Pancreas (tissue), 10 donors: ENCODE measurements around the gene C20orf96. TPM values are rescaled to one million over a fixed set of nuclear protein-coding genes. Genes with fewer than 3 reads are reported as not detected.
A peak's percentile ranks its signal among the peaks of the same experiment; 100 is the strongest.

Source experiments
- ATAC-seq, 4 donors: fragments of 200-7000 bp; cut with Tn5 transposase; one replicate each; pipeline versions ENCODE4 v1.8.0 to v1.9.1; 2020; ENCODE audit warnings: mild to moderate bottlenecking in 4 of 4, moderate library complexity in 4 of 4
- DNase-seq, 6 donors: peaks; one replicate each; pipeline ENCODE4 v3.0.0-alpha.2; 2020
- FAIRE-seq: peaks from 2 replicates; lab custom pipeline; 2012; peaks lifted over from hg19 to GRCh38; lab: Jason Lieb, UNC
- H3K27ac ChIP-seq, 4 donors: fragments of 200-600 bp; sonication (generic); 1 replicate in 3 of 4; 2 replicates in 1 of 4; pipeline versions ENCODE4 v1.5.0 to v1.8.0; 2020
- H3K27me3 ChIP-seq, 4 donors: fragments of 200-600 bp; one replicate each; pipeline ENCODE4 v1.8.0; 2021
- H3K36me3 ChIP-seq, 3 donors: fragments of 200-600 bp; sonication (generic) in 1 of 3; one replicate each; pipeline versions ENCODE4 v1.5.0 to v1.8.0; 2020 to 2021
- H3K4me1 ChIP-seq, 3 donors: fragments of 200-600 bp; one replicate each; pipeline ENCODE4 v1.8.0; 2021
- H3K4me3 ChIP-seq, 4 donors: fragments of 200-600 bp; sonication (generic) in 2 of 4; one replicate each; pipeline versions ENCODE4 v1.5.0 to v1.8.0; 2020 to 2021
- H3K9me3 ChIP-seq, 4 donors: fragments of 200-600 bp; one replicate each; pipeline ENCODE4 v1.8.0; 2021
- WGBS, 2 donors: extraction: QIAGEN DNeasy Blood & Tissue Kit; methylation state at CpG; one replicate each; pipeline ENCODE4 v1.1.7; 2013; 5-methylcytosine and 5-hydroxymethylcytosine counted together
- intact Hi-C, 3 donors: fragments of 100-400 bp; cut with DNase I; formaldehyde crosslinking; loops; one replicate each; pipeline versions ENCODE4 v1.11.1 to v1.14.2; 2022
- polyA plus RNA-seq, 2 donors: library from polyadenylated mRNA; stranded (reverse); fragments of 200-250 nt; gene quantifications; one replicate each; pipeline ENCODE4 v1.2.3, GENCODE V29; 2013
- total RNA-seq, 6 donors: library from RNA; stranded (reverse); fragmentation: NEBNext Ultra II Directional in 4 of 6; extraction: Animal tissue kit (Norgen Biotek cat#: 25700) in 4 of 6; gene quantifications; one replicate each; pipeline versions ENCODE4 v1.2.1 to v1.2.4, GENCODE V29; 2021 to 2023
- TF ChIP-seq, protein P1 (sequence below), 4 donors: fragments of 200-600 bp; sonication (generic) in 3 of 4; IDR thresholded peaks; one replicate each; pipeline versions ENCODE4 v1.5.0 to v1.8.0; 2021; ENCODE audit warnings: antibody characterized with exemption in 4 of 4
- donor health status: healthy with polysubstance abuse.
- donor health status: DM: no; HTN: no; CAD: no; lungs with moderate emphysema.
- donor health status: DM: no; HTN: no; CAD: no.
- donor health status: control.
- donor health status: control.
- donor health status: Bipolar disorder and iron deficiency.
- donor health status: DM: yes; HTN: yes; CAD: no.
- donor health status: DM: no; HTN: no; CAD: no.
- donor health status: DM: no; HTN: no; CAD: no.
- donor health status: DM: yes; HTN: yes; CAD: no.

The C20orf96 gene
- total and polyA plus RNA-seq, 8 donors, result 2.5 to 6.8 (median 4.0) TPM

DNA sequence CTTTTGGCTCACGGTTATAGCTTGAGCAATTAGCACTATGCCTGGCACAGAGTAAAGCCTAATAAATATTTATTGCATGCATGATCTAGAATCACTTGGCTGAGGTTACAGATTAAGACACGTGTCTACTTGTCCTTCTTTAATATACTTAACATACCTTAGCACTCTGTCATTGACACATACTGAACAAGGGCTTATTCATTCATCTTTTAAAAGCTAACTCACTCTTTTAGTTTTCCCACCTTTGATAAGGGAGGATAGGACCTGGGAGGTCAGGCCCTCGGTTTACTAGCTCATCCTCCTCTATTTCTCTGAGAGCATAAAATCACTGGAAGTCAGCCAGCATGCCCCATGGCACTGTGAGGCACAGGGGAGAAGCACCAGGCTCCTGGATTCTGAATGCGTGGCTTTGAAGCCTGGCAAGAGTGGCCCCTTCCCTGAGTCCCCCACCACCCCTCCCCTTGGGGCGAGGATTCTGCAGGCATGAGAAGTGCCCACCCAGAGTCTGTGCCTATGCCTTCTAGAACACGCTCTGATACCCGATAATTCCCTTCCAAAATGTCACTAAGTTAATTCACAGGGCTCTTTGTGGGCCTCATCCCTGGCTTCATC is 18.0 kb upstream of the C20orf96 start:
- Histone ChIP-seq H3K27ac (no peak overlapping the region), H3K9me3 (no peaks in the 10 kb centered on the region), H3K36me3 (no peaks in the 10 kb centered on the region), H3K4me3 (no peak overlapping the region), H3K27me3 (no peaks in the 10 kb centered on the region), H3K4me1 (peaks cover 0 to 3% (median 0%) of the 10 kb centered on the region in 3 donors)
- DNase-seq, result no peak
- intact Hi-C loops, result no loop called here
- FAIRE-seq, result no peak
- no peak for ATAC-seq
- TF ChIP-seq, protein P1, sequence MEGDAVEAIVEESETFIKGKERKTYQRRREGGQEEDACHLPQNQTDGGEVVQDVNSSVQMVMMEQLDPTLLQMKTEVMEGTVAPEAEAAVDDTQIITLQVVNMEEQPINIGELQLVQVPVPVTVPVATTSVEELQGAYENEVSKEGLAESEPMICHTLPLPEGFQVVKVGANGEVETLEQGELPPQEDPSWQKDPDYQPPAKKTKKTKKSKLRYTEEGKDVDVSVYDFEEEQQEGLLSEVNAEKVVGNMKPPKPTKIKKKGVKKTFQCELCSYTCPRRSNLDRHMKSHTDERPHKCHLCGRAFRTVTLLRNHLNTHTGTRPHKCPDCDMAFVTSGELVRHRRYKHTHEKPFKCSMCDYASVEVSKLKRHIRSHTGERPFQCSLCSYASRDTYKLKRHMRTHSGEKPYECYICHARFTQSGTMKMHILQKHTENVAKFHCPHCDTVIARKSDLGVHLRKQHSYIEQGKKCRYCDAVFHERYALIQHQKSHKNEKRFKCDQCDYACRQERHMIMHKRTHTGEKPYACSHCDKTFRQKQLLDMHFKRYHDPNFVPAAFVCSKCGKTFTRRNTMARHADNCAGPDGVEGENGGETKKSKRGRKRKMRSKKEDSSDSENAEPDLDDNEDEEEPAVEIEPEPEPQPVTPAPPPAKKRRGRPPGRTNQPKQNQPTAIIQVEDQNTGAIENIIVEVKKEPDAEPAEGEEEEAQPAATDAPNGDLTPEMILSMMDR (IDR thresholded peaks at IDR 0.05), result no peak
- 58 to 63% methylated on average over 7 of the region's 7 CpGs for WGBS, 2 donors

DNA sequence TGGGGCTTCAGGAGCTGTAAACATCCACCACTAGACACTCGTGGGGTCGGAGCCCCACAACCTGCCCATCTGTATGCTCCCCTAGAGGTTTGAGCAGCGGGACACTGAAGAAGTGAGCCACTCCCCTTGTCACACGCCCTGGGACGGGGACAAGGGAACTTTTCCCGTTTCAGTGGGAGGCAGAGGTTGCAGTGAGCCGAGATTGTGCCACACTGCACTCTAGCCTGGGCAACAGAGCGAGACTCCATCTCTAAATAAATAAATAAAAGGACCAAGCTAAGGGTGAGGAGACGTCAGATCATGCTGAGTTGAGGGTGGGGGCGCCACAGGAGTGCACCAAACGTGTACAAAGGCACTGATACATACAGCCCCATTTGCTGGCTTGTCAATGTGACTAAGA is 15.2 kb upstream of the C20orf96 start:
- no peak overlapping the region for H3K27ac ChIP-seq
- 59 to 73% methylated on average over 11 of the region's 11 CpGs for WGBS, 2 donors
- H3K4me3 ChIP-seq, result no peak overlapping the region

DNA sequence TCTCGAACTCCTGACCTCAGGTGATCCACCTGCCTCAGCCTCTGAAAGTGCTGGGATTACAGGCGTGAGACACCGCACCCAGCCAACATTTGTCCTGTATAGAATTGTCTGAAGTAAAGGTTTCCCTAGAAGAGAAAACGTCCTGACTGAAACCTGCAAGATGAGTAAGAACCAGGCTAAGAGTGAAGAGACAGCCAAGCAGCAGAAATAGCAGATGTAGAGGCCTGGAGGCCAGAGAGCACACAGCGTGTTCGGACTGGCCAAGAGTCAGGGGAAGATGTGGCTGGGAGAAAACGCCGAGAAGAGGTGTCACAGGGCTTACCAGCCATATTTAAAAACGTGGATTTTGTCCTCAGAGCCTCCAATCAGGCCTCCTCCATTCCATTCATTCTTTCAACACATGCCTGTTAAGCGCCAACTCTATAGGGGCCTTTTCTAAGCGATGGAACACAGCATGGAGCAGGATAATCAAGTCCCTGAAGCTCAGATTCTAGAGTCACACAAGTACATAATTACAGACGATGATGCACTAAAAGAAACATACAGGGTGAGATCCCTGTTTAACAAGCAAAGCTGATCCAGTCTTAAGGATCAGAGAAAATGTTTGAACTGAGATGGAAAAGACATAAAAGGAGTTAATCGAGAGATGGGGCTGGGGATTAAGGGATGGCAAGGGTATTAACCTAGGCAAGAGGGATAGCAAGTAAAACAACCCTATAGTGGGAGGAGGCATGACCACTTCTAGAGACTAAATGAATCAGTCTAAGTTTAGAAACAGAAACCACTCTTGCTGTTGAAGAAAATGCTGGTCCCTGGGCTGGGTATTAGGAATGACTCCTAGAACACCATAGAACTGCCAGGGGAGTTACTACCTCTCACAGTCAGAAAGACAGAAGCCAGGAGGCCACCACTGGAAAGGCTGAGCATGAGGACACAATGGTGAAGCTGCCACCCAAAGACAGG is 11.6 kb upstream of the C20orf96 start:
- FAIRE-seq (no peak), ATAC-seq (no peak), DNase-seq (no peak)
- intact Hi-C loops, result no loop called here
- WGBS, 2 donors, result 84% methylated on average over 13 of the region's 13 CpGs
- Histone ChIP-seq H3K4me3 (no peak overlapping the region), H3K4me1 (peaks cover 10 to 16% (median 13%) of the 10 kb centered on the region in 3 donors), H3K9me3 (no peaks in the 10 kb centered on the region), H3K27me3 (no peaks in the 10 kb centered on the region), H3K36me3 (no peaks in the 10 kb centered on the region), H3K27ac (no peak overlapping the region)
- TF ChIP-seq, protein P1 (IDR thresholded peaks at IDR 0.05), result no peak

More for the DNA sequence above, 15.2 kb upstream of the C20orf96 start:
- H3K9me3 ChIP-seq, result no peaks in the 10 kb centered on the region
- no peaks in the 10 kb centered on the region for H3K36me3 ChIP-seq
- no peaks in the 10 kb centered on the region for H3K27me3 ChIP-seq
- FAIRE-seq (no peak), ATAC-seq (no peak), DNase-seq (no peak)
- intact Hi-C loops, result no loop called here
- peaks cover under 1 to 2% (median 1%) of the 10 kb centered on the region in 3 donors for H3K4me1 ChIP-seq
- TF ChIP-seq, protein P1 (IDR thresholded peaks at IDR 0.05), result no peak

DNA sequence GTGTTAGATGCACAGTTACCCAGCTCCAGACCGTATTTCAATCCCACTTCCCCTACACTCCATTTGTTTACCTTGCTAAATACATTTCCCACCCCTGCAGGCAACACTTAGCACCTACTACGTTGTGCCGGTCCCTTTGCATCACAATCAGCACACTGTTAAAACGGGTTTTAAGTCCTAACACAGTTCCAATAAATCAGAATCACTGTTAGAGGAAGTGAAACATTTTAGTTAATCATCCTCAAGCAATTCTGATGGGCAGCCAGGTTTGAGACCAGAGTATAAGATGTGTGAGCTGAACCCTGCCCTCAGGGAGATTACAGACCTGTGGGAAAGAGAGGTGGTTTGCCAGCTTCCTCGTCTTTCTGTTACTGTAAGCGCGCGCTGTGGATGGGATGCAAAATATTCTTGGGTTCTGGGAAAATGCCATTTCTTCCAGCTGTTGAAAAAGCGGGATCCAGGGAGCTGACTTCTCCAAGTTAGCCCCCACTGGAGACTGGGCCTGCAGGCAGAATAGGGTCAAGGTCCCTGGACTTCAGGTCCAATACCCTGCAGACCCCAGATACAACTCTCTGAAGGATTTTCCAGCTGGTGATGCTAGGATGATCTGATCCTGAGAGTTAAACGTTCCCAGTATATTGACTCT is 9.9 kb upstream of the C20orf96 start:
- ATAC-seq, result no peak
- H3K4me1 ChIP-seq, result peaks cover 13 to 20% (median 16%) of the 10 kb centered on the region in 3 donors
- FAIRE-seq, result no peak
- no peaks in the 10 kb centered on the region for H3K27me3 ChIP-seq
- H3K36me3 ChIP-seq, result no peaks in the 10 kb centered on the region
- no peak overlapping the region for H3K27ac ChIP-seq
- intact Hi-C loops, result no loop called here
- no peaks in the 10 kb centered on the region for H3K9me3 ChIP-seq
- H3K4me3 ChIP-seq, result peak overlapping the region in 2 of 4 donors; percentile 80 to 95
- WGBS, 2 donors, result 51 to 63% methylated on average over 10 of the region's 10 CpGs
- DNase-seq, result no peak
- TF ChIP-seq, protein P1 (IDR thresholded peaks at IDR 0.05), result no peak
